ENCODE results near the gene IFNB1. TPM values are rescaled to one million over a fixed set of nuclear protein-coding genes. Genes with fewer than 3 reads are reported as not detected.
A peak's percentile ranks its signal among the peaks of the same experiment; 100 is the strongest.

The IFNB1 gene
- total and polyA plus RNA-seq, 7 donors, result 0.20 TPM; not detected in 6

- H3K36me3 ChIP-seq, result no peaks in the 10 kb centered on the region
- intact Hi-C loops (cut with DNase I), result no loop called here
- H3K9me3 ChIP-seq, result no peaks in the 10 kb centered on the region
- no peak overlapping the region for H3K4me3 ChIP-seq
- no peak overlapping the region for H3K27ac ChIP-seq
- no peaks in the 10 kb centered on the region for H3K4me1 ChIP-seq
- no peaks in the 10 kb centered on the region for H3K27me3 ChIP-seq
- WGBS, 2 donors, result 86 to 92% methylated on average over 1 of the region's 1 CpG
- TF ChIP-seq POLR2A (IDR thresholded peaks at IDR 0.05), result no peak
- TF ChIP-seq POLR2AphosphoS5 (IDR thresholded peaks at IDR 0.05), result no peak
- no peak for TF ChIP-seq EP300 (IDR thresholded peaks at IDR 0.05)
- TF ChIP-seq CTCF (IDR thresholded peaks at IDR 0.05), result no peak
- DNase-seq, result no peak
These were observed 3.1 kb upstream of the IFNB1 start for GRCh38 chr9:21080793-21081192.

DNA sequence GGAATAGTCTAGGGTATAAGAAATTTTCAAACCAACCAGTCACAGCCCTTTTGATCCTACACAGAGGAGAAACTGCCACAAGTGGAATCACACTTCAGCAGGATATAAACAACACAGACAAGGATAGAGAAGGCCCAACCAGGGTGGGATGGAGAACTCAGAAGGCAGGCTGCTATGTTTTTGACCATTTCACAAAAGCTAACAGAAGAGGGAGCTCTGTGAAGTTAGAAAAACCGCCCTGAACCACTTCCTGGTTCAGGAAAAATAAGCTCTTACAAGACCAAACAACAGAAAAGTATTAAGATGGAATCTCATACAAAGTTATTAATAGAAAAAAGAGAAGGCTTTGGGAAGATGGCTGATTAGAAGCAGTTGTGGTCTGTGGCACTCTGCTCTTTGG lies 960 bp upstream of the IFNB1 start:
- Histone ChIP-seq H3K4me1 (no peaks in the 10 kb centered on the region), H3K4me3 (no peak overlapping the region), H3K36me3 (no peaks in the 10 kb centered on the region), H3K27me3 (no peaks in the 10 kb centered on the region), H3K27ac (no peak overlapping the region), H3K9me3 (no peaks in the 10 kb centered on the region)
- 58 to 60% methylated on average over 1 of the region's 1 CpG for WGBS, 2 donors
- TF ChIP-seq POLR2A (IDR thresholded peaks at IDR 0.05) (no peak), EP300 (IDR thresholded peaks at IDR 0.05) (no peak), CTCF (IDR thresholded peaks at IDR 0.05) (no peak), POLR2AphosphoS5 (IDR thresholded peaks at IDR 0.05) (no peak)
- no peak for DNase-seq
- intact Hi-C loops (cut with DNase I), result no loop called here

DNA sequence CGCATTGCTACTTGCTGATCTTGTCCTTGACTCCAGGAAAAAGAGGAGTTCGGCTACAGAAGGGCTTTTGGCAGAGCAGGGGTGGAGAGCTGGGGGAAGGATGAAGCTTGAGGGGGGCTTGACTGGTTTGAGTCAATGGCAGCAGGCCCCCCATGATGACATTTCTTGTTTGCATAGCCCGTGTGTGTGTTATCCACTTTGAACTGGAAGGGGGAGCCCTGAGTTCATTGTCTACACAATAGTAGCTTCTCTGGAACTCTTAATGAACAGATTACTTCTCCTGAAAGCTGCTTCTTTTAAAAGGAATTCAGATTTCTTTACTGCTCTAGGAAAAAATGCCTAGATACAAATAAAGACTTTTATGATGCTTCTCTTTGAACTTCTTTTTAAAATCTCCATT lies 2.3 kb downstream of the IFNB1 start:
- TF ChIP-seq POLR2A (IDR thresholded peaks at IDR 0.05) (no peak), EP300 (IDR thresholded peaks at IDR 0.05) (no peak), CTCF (IDR thresholded peaks at IDR 0.05) (no peak), POLR2AphosphoS5 (IDR thresholded peaks at IDR 0.05) (no peak)
- Histone ChIP-seq H3K9me3 (no peaks in the 10 kb centered on the region), H3K4me1 (peaks cover 0 to 6% (median 4%) of the 10 kb centered on the region in 4 donors), H3K27me3 (no peaks in the 10 kb centered on the region), H3K36me3 (no peaks in the 10 kb centered on the region), H3K4me3 (no peak overlapping the region), H3K27ac (no peak overlapping the region)
- intact Hi-C loops (cut with DNase I), result no loop called here
- no peak for DNase-seq
- WGBS, 2 donors, result 58 to 66% methylated on average over 3 of the region's 3 CpGs

GRCh38 chr9:21070906-21071305 lies 6.8 kb downstream of the IFNB1 start:
- H3K27ac ChIP-seq, result peak overlapping the region in 2 of 4 donors; percentile 69
- DNase-seq, result no peak
- H3K9me3 ChIP-seq, result no peaks in the 10 kb centered on the region
- no peak overlapping the region for H3K4me3 ChIP-seq
- intact Hi-C loops (cut with DNase I), result no loop called here
- H3K36me3 ChIP-seq, result no peaks in the 10 kb centered on the region
- TF ChIP-seq CTCF (IDR thresholded peaks at IDR 0.05) (no peak), EP300 (IDR thresholded peaks at IDR 0.05) (no peak), POLR2AphosphoS5 (IDR thresholded peaks at IDR 0.05) (no peak), POLR2A (IDR thresholded peaks at IDR 0.05) (no peak)
- H3K4me1 ChIP-seq, result peaks cover 0 to 13% (median 10%) of the 10 kb centered on the region in 4 donors
- H3K27me3 ChIP-seq, result no peaks in the 10 kb centered on the region

GRCh38 chr9:21070171-21070571 lies 7.6 kb downstream of the IFNB1 start:
- Histone ChIP-seq H3K4me3 (peak overlapping the region in 2 of 4 donors; percentile 3 to 5), H3K27ac (peak overlapping the region; percentile 62 to 72 (median 69)), H3K9me3 (no peaks in the 10 kb centered on the region), H3K36me3 (no peaks in the 10 kb centered on the region), H3K4me1 (peaks cover 0 to 13% (median 10%) of the 10 kb centered on the region in 4 donors), H3K27me3 (no peaks in the 10 kb centered on the region)
- TF ChIP-seq POLR2AphosphoS5 (IDR thresholded peaks at IDR 0.05) (peak in 2 of 4 donors; percentile 36 to 53), EP300 (IDR thresholded peaks at IDR 0.05) (no peak), POLR2A (IDR thresholded peaks at IDR 0.05) (no peak), CTCF (IDR thresholded peaks at IDR 0.05) (peak; percentile 32 to 48 (median 37))
- intact Hi-C loops (cut with DNase I), result no loop called here
- peak; percentile 80 for DNase-seq
- WGBS, 2 donors, result 40 to 56% methylated on average over 4 of the region's 4 CpGs

Data from sigmoid colon (tissue), 7 donors.